Kidney epithelial cell (primary cell): ENCODE data around the gene ZKSCAN1. TPM values are rescaled to one million over a fixed set of nuclear protein-coding genes. Genes with fewer than 3 reads are reported as not detected.
"Not testable (repeated sequence)": the region's sequence is repeated elsewhere in the genome, so short reads cannot be mapped to it uniquely, and the experiment has no call there.

Source experiments
- DNase-seq: peaks from one replicate; pipeline ENCODE4 v3.0.0-alpha.2; 2010; ENCODE audit warnings: low read depth
- H3K27me3 ChIP-seq: 2 replicates; pipeline ENCODE4 v1.6.0; 2011; ENCODE audit warnings: low read length; ENCODE audit not compliant: control insufficient read depth, insufficient read depth
- H3K36me3 ChIP-seq: 2 replicates; pipeline ENCODE4 v1.5.1; 2011; ENCODE audit warnings: low read length; ENCODE audit not compliant: control insufficient read depth, insufficient read depth
- H3K4me3 ChIP-seq: 2 replicates; pipeline ENCODE4 v1.5.1; 2011; ENCODE audit warnings: low read depth, mild to moderate bottlenecking, control low read depth, low read length
- CTCF ChIP-seq: IDR thresholded peaks from 2 replicates; pipeline ENCODE4 v1.5.1; 2011; ENCODE audit warnings: mild to moderate bottlenecking, moderate library complexity, low read length, control low read depth, inconsistent platforms; ENCODE audit not compliant: insufficient read depth, poor library complexity, severe bottlenecking
- total RNA-seq: library from RNA; depleted of rRNA; stranded (reverse); fragments of >200 nt; gene quantifications from 2 replicates; pipeline ENCODE4 v1.2.3, GENCODE V29; 2015

ZKSCAN1 gene
- total RNA-seq, 1 donor from 2014 or later: 40.3 TPM

DNA sequence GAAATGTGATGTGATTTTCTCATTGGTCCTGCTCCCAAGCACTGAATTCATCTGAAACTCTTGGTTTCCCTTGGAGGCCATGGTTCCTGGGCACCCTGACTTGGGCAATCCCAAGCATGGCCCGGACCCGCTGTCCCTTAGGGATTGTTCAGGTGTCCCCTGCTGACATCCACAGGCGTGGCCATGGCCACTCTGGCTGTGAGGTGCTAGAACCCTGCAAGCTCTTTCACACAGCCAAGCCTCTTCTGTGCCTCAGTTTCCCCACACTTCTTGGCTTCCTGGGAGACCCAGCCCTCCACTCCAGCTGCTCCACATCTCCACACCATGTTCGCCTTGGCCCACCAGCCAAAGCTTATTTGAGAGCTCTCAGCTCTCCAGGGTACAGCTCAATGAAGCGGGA, 27.6 kb upstream of the ZKSCAN1 start:
- peaks cover 7% of the 10 kb centered on the region for H3K27me3 ChIP-seq
- H3K36me3 ChIP-seq: no peaks in the 10 kb centered on the region
- no peak for TF ChIP-seq CTCF
- no peak for DNase-seq
- H3K4me3 ChIP-seq: no peak overlapping the region

DNA sequence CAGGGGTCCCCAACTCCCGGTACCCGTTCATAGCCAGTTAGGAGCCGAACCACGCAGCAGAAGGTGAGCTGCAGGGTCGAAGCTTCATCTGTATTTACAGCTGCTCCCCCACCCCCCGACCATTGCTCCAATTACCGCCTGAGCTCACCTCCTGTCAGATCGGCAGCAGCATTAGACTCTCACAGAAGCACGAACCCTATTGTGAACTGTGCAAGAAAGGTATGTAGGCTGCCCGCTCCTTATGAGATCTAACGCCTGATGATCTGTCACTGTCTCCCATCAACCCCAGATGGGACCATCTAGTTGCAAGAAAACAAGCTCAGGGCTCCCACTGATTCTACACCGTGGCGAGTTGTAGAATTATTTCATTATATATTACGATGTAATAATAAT, 24.9 kb upstream of the ZKSCAN1 start:
- no peak for DNase-seq
- no peaks in the 10 kb centered on the region for H3K36me3 ChIP-seq
- peak overlapping the region; percentile 25 for H3K4me3 ChIP-seq

DNA sequence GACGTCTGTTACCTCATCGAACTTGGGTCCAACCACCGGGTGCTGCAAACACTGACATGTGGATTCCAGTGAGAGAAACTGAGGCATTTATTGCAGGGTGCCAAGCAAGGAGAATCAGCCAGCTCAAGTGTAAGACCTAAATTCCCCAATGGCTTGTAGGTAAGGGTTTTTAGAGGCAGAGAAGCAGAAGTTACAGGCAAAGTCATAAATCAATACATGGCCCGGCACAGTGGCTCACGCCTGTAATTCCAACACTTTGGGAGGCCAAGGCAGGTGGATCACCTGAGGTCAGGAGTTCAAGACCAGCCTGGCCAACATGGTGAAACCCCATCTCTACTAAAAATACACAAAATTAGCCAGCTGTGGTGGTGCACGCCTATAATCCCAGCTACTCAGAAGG, 23.9 kb upstream of the ZKSCAN1 start:
- DNase-seq, H3K27me3 ChIP-seq, H3K4me3 ChIP-seq, H3K36me3 ChIP-seq: not testable (repeated sequence)

More for the DNA sequence above, 24.9 kb upstream of the ZKSCAN1 start:
- TF ChIP-seq CTCF: no peak
- H3K27me3 ChIP-seq: peaks cover 5% of the 10 kb centered on the region

- DNase-seq: no peak
- Histone ChIP-seq H3K36me3 (no peaks in the 10 kb centered on the region), H3K27me3 (peaks cover 5% of the 10 kb centered on the region), H3K4me3 (no peak overlapping the region)
- no peak for TF ChIP-seq CTCF
Measured at GRCh38 chr7:99992330-99993038, 22.9 kb upstream of the ZKSCAN1 start.

- H3K4me3 ChIP-seq: no peak overlapping the region
Measured at GRCh38 chr7:99994819-99995218, 20.6 kb upstream of the ZKSCAN1 start.

More at GRCh38 chr7:99994819-99995218, 20.6 kb upstream of the ZKSCAN1 start:
- no peak for DNase-seq
- H3K36me3 ChIP-seq: no peaks in the 10 kb centered on the region
- peaks cover 4% of the 10 kb centered on the region for H3K27me3 ChIP-seq
- TF ChIP-seq CTCF: no peak
